ENCODE results near the gene KCNH5.

Gene KCNH5

DNA sequence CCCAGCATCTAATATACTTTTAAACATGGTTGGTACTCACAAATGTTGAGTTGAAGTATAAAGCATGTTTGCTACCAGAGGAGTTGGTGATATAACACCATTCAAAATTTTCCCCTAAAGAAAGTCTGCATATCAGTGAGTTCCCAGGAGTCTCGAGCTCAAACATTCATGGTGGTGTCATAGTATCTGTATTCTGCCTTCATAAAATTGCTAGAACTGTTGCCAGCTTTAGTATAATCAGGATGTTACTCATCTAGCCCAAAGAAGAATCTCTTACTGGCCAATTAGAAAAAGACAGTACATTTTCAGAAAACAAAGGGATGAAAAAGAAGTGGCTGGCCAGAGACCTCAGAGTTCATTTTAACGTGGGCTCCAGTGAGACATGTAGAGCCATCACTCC is 374.7 kb downstream of the KCNH5 start:
- in situ Hi-C loops (cut with MboI; ENCODE audit: low sequenced_read_pairs, unreplicated experiment), result no loop called here
- TF ChIP-seq, protein P1, sequence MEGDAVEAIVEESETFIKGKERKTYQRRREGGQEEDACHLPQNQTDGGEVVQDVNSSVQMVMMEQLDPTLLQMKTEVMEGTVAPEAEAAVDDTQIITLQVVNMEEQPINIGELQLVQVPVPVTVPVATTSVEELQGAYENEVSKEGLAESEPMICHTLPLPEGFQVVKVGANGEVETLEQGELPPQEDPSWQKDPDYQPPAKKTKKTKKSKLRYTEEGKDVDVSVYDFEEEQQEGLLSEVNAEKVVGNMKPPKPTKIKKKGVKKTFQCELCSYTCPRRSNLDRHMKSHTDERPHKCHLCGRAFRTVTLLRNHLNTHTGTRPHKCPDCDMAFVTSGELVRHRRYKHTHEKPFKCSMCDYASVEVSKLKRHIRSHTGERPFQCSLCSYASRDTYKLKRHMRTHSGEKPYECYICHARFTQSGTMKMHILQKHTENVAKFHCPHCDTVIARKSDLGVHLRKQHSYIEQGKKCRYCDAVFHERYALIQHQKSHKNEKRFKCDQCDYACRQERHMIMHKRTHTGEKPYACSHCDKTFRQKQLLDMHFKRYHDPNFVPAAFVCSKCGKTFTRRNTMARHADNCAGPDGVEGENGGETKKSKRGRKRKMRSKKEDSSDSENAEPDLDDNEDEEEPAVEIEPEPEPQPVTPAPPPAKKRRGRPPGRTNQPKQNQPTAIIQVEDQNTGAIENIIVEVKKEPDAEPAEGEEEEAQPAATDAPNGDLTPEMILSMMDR (IDR thresholded peaks at IDR 0.05; ENCODE audit: borderline replicate concordance, control extremely low read depth, extremely low read depth, insufficient read depth, missing control alignments), result no peak
- DNase-seq (ENCODE audit: low spot score), result no peak

DNA sequence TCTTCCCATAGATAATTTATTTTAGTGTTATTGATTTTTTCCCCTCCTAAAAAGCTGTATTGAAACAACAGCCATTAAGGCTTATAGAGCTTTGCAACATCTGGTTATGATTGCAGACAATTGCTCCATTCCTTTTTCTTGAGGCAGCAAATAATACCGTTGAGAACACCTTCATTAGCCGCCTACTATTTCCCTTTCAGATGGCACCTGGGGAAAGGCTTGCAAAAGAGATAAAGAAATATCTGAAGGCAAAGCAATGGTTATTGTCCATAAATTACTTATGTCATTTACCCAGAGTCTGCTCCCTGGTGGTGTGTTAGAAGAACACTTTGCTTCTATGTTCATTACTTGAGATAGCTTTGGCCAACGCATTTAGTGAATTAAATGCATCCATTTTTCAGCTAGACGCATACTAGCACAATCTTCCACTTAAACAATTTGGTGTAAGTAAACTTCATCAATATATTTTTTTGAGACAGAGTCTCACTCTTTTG is 377.8 kb downstream of the KCNH5 start:
- DNase-seq (ENCODE audit: low spot score), result no peak
- in situ Hi-C loops (cut with MboI; ENCODE audit: low sequenced_read_pairs, unreplicated experiment), result no loop called here
- TF ChIP-seq, protein P1 (IDR thresholded peaks at IDR 0.05; ENCODE audit: borderline replicate concordance, control extremely low read depth, extremely low read depth, insufficient read depth, missing control alignments), result no peak

DNA sequence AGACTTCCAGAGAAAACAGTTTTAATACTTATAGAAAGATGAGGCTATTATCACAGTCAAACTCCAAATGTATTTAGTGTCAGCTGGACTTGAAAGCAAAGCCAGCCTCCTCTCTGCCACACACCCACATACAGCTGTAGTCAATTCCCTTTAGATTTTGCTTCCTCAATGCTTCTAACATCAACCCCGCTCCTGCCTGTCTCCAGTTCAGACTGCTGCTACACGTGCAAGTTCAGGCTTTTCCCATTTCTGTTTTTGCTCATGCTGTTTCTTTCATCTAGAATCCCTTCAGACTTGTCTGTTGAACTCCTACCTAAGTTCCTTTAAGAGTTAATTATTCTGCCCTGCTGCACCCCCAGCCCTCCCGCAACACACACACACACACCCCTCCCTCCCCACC is 380.0 kb downstream of the KCNH5 start:
- in situ Hi-C loops (cut with MboI; ENCODE audit: low sequenced_read_pairs, unreplicated experiment), result no loop called here

DNA sequence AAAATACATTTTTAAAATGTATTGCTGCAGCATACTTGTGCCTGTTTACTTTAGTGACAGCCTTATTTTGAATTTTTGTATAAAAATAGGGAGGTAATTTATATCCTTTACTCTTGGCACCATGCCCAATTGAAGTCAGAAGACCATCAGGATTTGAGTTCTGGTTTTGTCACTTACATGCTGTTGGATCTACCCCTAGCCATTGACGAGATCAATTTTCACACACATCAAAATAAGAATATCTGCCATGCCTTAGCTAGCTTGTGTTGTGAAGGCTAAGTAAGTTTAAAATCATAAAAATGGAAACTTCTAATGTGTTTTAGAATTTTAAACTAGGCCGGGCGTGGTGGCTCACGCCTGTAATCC is 381.8 kb downstream of the KCNH5 start:
- TF ChIP-seq, protein P1 (IDR thresholded peaks at IDR 0.05; ENCODE audit: borderline replicate concordance, control extremely low read depth, extremely low read depth, insufficient read depth, missing control alignments), result no peak
- DNase-seq (ENCODE audit: low spot score), result no peak
- in situ Hi-C loops (cut with MboI; ENCODE audit: low sequenced_read_pairs, unreplicated experiment), result no loop called here

More for the DNA sequence above, 380.0 kb downstream of the KCNH5 start:
- TF ChIP-seq, protein P1 (IDR thresholded peaks at IDR 0.05; ENCODE audit: borderline replicate concordance, control extremely low read depth, extremely low read depth, insufficient read depth, missing control alignments), result no peak
- DNase-seq (ENCODE audit: low spot score), result no peak

DNA sequence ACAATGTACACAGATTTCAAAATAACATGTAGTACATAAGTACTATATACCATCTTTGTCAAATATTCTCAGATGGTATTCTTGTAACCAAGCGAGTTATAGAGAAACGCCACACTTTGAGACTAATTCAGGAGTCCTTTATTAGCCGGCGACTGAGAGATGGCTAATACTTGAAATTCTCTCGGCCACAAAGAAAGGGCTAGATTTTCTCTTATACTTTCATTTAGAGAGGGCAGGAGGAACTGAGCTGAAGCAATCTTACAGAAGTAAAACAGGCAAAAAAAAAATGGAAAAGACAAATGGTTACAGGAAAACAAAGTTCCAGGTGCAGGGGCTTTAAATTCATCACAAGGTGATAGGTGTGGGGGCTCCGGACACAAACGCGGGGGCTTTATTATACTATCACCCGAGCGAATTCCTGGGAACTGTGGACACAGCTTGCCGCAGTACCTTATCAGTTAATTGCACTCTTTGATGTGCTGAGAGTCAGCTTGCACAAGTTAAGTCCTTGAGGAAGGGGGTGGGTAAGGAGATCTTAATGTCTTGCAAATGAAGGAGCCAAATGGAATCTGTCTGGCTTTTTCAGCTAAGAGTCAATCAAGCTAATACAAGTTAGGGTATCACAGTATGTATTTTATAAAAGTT is 382.3 kb downstream of the KCNH5 start:
- TF ChIP-seq, protein P1 (IDR thresholded peaks at IDR 0.05; ENCODE audit: borderline replicate concordance, control extremely low read depth, extremely low read depth, insufficient read depth, missing control alignments), result no peak
- in situ Hi-C loops (cut with MboI; ENCODE audit: low sequenced_read_pairs, unreplicated experiment), result no loop called here
- no peak for DNase-seq (ENCODE audit: low spot score)

DNA sequence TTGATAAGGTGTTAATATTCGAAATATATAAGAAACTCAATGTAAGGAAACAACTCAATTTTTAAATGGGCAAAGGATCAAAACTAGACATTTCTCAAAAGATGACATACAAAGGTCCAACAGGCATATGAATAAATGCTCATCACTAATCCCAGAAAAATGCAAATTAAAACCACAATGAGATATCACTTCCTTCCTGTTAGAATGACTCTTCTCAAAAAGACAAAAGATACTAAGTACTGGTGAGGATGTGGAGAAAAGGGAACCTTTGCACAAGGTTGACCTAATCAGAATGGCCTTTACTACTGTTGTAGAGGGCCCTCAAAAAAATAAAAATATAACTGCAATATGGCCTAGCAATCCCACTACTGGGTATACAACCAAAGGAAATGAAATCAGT is 383.4 kb downstream of the KCNH5 start:
- in situ Hi-C loops (cut with MboI; ENCODE audit: low sequenced_read_pairs, unreplicated experiment), result no loop called here
- DNase-seq (ENCODE audit: low spot score), result no peak

More for the DNA sequence above, 383.4 kb downstream of the KCNH5 start:
- TF ChIP-seq, protein P1 (IDR thresholded peaks at IDR 0.05; ENCODE audit: borderline replicate concordance, control extremely low read depth, extremely low read depth, insufficient read depth, missing control alignments), result no peak
